ENCODE measurements around the gene HDDC3.
A peak's percentile ranks its signal among the peaks of the same experiment; 100 is the strongest.

The HDDC3 gene

DNA sequence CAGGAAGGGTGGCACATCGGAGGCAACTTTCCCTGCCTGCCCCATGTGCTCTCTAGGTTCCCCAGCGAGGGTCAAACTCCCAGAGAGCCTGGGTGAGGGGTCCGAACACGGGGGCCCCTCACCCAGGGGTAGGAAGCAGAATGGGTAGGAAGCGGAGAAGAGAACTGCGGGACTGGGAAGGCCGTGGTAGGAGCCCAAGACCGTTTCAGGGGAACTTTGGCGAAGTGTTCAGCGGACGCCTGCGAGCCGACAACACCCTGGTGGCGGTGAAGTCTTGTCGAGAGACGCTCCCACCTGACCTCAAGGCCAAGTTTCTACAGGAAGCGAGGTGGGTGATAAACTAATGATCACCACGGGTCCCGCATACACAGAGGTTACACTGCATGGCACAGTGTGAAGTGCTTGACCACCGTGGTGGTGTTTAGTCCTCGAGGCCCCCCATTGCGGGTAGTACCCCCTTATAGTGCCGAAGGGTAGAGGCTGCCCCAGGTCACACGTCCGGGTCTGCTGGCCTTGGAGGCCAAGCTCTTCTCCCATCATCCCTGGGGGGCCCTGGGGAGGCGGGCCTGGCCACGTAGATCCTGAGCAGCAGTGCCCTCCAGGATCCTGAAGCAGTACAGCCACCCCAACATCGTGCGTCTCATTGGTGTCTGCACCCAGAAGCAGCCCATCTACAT lies 39.7 kb downstream of the HDDC3 start:
- DNase-seq (ENCODE audit: low read depth in 2 of 2), result no peak

DNA sequence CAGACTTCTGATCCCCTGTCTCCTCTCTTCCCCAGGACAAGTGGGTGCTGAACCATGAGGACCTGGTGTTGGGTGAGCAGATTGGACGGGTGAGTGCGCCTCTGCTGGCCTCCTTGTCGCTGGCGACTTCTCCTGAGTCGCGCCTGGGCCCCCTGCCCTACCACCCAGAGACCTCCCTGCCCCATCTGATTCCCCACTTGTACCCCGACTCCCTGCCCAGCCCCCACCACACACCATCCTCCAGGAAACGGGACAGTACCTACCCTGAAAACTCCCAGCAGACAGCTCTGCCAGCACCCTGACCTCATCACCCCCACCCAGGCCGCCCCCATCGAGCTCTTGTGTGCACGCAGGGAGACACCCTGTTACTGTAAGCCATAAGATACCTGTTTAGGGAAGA lies 40.3 kb downstream of the HDDC3 start:
- no peak for DNase-seq (ENCODE audit: low read depth in 2 of 2)

DNA sequence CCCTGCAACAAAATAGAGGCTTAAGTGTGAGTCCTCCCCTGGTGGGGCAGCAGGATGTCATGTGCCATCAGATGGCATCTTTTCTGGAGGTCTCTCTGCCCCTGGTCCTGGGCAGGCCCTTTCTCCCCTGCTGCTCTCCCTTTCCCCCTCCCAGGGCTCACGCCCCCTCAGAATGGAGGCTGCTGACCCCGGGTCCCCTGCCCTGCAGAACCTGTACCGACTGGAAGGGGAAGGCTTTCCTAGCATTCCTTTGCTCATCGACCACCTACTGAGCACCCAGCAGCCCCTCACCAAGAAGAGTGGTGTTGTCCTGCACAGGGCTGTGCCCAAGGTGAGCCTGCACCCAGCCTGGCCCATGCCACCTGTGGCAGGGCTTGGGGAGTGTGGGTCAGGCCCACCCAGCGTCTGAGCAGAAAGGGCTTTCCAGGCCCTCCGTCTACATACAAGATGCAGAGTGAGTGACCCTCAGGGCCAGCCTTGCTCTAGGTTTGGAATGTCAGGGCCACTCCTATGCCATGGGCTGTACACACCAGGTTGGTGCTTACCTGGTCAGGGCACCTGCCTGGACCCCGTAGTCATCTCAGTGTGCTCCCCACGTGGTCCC lies 40.9 kb downstream of the HDDC3 start:
- no peak for DNase-seq (ENCODE audit: low read depth in 2 of 2)

DNA sequence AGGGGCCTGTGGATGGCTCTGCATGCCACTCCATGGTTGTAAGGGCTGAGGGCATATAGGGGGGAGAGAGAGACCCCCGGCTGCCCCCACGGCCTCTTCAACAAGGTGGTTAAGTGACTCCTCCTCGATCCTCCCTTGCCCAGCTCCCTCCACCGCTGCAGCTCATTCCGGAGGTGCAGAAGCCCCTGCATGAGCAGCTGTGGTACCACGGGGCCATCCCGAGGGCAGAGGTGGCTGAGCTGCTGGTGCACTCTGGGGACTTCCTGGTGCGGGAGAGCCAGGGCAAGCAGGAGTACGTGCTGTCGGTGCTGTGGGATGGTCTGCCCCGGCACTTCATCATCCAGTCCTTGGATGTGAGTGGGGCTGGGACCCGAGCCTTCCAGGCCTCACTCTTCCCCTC lies 41.5 kb downstream of the HDDC3 start:
- no peak for DNase-seq (ENCODE audit: low read depth in 2 of 2)

DNA sequence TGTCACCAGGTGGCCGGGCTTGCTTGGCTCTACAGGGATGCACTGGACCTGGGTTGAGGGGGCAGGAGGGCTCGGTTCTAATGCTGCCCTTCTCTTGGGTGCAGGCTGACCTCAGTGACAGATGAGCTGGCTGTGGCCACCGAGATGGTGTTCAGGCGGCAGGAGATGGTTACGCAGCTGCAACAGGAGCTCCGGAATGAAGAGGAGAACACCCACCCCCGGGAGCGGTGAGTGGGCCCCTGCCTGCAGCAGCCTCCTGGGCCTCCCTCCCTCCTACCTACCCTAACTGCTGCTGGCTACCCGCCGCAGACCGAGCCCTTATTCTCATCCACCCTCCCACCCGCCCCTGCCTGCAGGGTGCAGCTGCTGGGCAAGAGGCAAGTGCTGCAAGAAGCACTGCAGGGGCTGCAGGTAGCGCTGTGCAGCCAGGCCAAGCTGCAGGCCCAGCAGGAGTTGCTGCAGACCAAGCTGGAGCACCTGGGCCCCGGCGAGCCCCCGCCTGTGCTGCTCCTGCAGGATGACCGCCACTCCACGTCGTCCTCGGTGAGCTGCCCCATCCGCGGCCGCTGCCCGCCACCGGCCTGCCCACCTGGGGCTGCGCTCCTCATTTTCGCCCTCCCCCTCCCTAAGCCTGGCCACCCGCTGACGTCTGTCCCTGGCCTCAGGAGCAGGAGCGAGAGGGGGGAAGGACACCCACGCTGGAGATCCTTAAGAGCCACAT lies 42.5 kb downstream of the HDDC3 start:
- no peak for DNase-seq (ENCODE audit: low read depth in 2 of 2)

DNA sequence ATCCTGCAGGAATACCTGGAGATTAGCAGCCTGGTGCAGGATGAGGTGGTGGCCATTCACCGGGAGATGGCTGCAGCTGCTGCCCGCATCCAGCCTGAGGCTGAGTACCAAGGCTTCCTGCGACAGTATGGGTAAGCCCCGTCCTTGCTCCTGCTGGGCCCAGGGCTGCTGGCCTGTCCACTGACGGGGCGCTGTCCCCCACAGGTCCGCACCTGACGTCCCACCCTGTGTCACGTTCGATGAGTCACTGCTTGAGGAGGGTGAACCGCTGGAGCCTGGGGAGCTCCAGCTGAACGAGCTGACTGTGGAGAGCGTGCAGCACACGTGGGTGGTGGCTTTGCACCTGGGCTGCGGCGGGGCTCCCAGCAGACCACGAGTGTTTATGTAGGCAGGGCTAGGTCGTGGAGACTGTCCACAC lies 43.0 kb downstream of the HDDC3 start:
- DNase-seq (ENCODE audit: low read depth in 2 of 2), result no peak

DNA sequence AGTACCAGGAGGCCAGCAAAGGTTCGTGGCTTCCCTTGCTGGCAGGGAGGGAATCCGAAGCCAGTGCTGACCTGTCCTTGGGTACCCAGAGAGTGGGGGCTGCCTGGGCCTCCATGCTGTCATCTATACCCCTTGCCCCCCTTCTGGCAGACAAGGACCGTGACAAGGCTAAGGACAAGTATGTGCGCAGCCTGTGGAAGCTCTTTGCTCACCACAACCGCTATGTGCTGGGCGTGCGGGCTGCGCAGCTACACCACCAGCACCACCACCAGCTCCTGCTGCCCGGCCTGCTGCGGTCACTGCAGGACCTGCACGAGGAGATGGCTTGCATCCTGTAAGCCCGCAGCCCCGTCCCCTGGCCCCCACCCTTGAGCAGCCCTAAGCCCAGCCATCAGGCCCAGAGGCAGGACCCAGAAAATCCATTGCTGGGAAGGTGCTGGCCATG lies 45.3 kb downstream of the HDDC3 start:
- no peak for DNase-seq (ENCODE audit: low read depth in 2 of 2)

DNA sequence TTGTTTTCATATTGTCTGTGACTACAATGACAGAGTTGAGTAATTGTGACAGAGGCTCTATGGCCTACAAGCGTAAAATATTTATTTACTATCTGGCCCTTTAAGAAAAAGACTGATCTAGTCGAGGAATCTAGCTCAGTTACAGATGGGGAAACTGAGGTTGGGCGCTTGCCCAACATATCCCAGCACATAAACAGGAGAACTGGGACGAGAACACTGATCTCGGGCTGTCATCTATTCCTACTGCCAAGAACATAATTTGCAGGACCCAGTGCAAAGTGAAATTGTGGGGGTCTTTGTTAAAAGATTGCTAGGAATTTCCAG lies 46.1 kb downstream of the HDDC3 start:
- DNase-seq (ENCODE audit: low read depth in 2 of 2), result no peak

DNA sequence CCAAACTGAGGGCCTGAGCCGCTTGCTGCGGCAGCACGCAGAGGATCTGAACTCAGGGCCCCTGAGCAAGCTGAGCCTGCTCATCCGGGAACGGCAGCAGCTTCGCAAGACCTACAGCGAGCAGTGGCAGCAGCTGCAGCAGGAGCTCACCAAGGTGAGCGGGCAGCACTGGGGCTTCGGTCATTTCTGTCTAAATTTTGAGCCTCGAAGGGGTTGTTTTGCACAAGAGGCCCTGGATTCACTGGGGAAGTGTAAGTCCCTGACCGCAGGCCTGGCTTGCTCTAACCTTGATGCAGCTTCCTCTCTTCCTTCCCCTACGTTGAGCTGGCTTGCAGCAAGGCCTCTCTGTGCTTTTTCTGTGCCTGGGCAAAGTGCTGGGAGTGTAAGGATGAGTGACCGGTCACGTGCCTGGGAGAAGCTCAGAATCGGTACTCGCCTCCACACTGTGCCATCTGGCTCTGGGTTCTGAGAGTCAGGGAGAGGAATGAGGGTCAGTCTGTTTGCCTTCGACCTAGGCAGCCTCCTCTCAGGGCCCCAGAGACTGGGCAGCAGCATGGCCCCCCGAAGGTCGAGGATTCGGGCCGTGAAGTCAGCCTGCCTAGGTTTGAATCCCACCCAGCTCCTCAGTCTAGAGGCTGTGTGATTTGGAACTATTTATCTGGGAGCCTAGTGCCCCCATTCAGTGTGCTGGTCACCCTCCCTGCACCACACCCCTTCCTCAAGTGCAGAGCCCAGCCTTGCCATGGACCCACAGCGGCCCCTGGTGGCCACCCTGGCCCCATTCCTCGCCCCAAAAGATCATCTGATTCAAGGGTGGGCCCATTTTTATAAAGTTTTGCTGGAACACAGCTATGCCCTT lies 46.7 kb downstream of the HDDC3 start:
- DNase-seq (ENCODE audit: low read depth in 2 of 2), result peak; percentile 50 to 64

DNA sequence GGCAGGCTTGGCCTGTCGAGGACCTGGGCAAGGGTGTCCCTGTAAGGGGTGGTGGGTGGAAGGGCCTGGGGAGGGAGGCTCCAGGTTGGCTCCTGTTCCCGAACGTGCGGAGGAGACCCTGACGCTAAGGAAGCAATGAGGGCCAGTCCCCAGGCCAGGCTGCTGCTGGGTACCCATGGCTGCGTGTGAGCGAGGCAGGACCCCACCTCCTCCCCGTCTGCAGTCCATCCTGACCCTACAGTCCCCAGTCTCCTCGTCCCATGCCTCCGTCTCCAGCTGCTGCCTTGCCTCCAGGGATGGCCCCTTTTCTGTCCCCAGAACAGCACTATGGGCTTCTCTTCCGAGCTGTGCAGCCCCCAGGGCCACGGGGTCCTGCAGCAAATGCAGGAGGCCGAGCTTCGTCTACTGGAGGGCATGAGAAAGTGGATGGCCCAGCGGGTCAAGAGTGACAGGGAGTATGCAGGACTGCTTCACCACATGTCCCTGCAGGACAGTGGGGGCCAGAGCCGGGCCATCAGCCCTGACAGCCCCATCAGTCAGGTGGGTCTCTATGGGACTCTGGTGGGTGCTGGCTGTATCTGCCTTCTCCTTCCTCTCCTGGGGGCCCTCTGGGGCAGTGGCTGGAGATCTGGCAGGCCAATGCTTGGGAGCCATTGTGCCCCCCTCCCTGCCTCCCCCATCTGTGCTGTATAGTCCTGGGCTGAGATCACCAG lies 47.5 kb downstream of the HDDC3 start:
- DNase-seq (ENCODE audit: low read depth in 2 of 2), result no peak

DNA sequence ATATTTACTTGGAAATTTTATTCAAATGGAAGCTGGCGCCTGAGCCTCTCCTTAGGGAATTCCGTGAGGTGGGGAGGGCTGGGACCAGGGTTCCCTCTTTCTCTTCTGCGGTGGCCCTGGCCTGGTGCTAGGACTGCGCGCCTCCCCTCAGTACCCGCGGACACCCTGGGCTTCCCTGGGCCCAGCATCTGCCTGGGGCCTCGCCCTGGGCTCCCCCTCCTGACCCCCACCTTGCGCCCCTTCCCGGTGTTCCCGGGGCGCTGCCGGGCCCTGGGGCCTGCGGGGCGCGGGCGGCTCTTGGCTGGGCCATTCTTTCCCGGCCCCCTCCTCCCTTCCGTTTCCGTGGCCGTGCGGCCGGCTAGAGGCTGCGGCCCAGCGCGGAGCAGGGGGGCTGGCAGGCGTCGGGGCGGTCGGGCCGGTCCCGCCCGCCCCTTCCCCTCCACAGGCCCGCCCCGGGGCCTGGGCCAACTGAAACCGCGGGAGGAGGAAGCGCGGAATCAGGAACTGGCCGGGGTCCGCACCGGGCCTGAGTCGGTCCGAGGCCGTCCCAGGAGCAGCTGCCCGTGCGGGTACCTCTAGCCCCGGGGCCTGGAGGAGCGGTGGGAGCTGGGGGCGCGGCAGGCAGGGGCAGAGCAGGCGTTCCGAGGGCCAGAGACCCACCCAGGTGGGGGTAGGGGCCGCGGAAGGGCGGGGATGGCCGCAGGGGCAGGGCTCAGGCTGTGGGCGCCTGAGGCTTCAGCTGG lies 48.2 kb downstream of the HDDC3 start, which contains the start of gene FES:
FES (plus strand) TSS at position 529 of the 743 bp plus-strand sequence. CDS start 542 bp downstream, outside the sequence.
- DNase-seq (ENCODE audit: low read depth in 2 of 2), result no peak

DNA sequence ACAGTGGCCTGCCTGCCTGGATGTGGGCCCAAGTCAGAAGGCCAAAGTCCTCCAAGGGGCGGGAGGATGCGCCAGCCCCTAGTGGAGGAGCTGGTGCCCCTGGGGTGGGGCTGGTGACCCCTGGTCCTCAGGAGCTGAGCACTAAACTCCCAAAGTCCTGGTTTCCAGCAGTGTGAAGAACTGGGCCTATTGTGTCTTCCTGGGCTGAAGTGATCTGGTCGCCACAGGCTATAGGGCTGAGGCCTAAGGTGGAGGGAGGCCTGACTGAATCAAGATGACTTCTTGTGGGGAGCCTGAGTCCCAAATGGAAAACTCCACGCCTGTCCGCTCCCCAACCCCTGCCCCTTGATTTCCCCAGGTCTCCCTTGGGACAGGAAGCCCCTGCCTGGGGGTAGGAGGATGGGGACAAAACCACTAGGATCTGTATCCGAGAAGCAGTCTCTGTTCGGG lies 48.8 kb downstream of the HDDC3 start:
- DNase-seq (ENCODE audit: low read depth in 2 of 2), result no peak

DNA sequence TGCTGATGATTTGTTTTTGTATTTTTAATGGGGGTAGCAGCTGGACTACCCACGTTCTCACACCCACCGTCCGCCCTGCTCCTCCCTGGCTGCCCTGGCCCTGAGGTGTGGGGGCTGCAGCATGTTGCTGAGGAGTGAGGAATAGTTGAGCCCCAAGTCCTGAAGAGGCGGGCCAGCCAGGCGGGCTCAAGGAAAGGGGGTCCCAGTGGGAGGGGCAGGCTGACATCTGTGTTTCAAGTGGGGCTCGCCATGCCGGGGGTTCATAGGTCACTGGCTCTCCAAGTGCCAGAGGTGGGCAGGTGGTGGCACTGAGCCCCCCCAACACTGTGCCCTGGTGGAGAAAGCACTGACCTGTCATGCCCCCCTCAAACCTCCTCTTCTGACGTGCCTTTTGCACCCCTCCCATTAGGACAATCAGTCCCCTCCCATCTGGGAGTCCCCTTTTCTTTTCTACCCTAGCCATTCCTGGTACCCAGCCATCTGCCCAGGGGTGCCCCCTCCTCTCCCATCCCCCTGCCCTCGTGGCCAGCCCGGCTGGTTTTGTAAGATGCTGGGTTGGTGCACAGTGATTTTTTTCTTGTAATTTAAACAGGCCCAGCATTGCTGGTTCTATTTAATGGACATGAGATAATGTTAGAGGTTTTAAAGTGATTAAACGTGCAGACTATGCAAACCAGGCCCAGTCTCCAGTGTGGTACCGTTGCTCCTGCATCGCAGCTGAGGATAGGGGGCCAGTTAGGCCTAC lies 49.4 kb downstream of the HDDC3 start:
- DNase-seq (ENCODE audit: low read depth in 2 of 2), result no peak

DNA sequence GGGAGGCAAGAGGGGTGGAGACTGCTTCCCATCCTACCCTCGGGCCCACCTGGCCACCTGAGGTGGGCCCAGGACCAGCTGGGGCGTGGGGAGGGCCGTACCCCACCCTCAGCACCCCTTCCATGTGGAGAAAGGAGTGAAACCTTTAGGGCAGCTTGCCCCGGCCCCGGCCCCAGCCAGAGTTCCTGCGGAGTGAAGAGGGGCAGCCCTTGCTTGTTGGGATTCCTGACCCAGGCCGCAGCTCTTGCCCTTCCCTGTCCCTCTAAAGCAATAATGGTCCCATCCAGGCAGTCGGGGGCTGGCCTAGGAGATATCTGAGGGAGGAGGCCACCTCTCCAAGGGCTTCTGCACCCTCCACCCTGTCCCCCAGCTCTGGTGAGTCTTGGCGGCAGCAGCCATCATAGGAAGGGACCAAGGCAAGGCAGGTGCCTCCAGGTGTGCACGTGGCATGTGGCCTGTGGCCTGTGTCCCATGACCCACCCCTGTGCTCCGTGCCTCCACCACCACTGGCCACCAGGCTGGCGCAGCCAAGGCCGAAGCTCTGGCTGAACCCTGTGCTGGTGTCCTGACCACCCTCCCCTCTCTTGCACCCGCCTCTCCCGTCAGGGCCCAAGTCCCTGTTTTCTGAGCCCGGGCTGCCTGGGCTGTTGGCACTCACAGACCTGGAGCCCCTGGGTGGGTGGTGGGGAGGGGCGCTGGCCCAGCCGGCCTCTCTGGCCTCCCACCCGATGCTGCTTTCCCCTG lies 50.2 kb downstream of the HDDC3 start:
- no peak for DNase-seq (ENCODE audit: low read depth in 2 of 2)

DNA sequence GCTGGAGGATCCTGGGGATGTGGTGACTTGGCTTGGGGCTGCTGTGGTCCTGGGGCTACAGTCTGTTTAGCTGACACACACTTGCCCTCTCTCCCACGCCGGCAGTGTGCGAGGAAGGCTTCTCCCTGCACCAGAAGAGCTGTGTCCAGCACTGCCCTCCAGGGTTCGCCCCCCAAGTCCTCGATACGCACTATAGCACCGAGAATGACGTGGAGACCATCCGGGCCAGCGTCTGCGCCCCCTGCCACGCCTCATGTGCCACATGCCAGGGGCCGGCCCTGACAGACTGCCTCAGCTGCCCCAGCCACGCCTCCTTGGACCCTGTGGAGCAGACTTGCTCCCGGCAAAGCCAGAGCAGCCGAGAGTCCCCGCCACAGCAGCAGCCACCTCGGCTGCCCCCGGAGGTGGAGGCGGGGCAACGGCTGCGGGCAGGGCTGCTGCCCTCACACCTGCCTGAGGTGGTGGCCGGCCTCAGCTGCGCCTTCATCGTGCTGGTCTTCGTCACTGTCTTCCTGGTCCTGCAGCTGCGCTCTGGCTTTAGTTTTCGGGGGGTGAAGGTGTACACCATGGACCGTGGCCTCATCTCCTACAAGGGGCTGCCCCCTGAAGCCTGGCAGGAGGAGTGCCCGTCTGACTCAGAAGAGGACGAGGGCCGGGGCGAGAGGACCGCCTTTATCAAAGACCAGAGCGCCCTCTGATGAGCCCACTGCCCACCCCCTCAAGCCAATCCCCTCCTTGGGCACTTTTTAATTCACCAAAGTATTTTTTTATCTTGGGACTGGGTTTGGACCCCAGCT lies 51.0 kb downstream of the HDDC3 start:
- DNase-seq (ENCODE audit: low read depth in 2 of 2), result no peak

DNA sequence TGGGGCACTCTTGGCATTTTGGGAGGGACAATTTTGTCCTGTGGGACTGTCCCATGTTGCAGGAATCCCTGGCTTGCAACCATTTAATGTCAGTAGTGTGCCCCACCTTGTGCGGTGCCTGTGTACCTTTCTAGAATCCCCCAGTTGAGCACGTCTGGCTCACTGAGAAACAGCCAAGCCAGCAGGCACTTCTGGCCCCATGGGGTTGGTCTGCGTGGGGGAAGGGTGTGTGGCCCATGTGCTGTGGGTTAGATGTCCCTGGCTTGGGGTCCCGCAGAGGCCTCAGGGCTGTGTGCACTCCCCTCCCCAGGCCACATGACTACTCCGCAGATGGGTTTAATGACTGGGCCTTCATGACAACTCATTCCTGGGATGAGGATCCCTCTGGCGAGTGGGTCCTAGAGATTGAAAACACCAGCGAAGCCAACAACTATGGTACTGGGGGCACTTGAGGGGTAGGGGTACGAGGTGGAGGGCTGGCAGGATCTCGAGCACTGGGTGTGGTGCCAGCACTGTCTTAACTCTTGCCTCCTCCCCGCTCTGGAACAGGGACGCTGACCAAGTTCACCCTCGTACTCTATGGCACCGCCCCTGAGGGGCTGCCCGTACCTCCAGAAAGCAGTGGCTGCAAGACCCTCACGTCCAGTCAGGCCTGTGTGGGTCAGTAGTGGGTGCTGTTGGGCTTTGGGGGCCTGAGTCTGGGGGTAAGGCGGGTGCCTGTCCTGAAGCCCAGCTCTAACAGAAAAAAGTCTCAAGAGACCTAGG lies 51.8 kb downstream of the HDDC3 start:
- DNase-seq (ENCODE audit: low read depth in 2 of 2), result no peak

Measured in activated CD8-positive, alpha-beta memory T cell treated with anti-CD3 and anti-CD28 coated beads for 4 hours (primary cell).